ENCODE data around the gene RCOR2.

GRCh38 chr11:63952570-63952969, 35.6 kb upstream of the RCOR2 start:
- TF ChIP-seq CTCF (conservative IDR thresholded peaks at IDR 0.05) (no peak), EZH2 (IDR thresholded peaks at IDR 0.05; ENCODE audit: low read depth) (no peak)
